ENCODE data around the gene MED13L. TPM values are rescaled to one million over a fixed set of nuclear protein-coding genes. Genes with fewer than 3 reads are reported as not detected.

MED13L gene
- total and polyA plus RNA-seq, 2 donors (not counting 3 experiments of a cell fraction or from before 2014, with no cell fraction given): 27.4 to 93.6 TPM

GRCh38 chr12:116267948-116268347 lies 9.5 kb downstream of the MED13L start:
- H3K4me2 ChIP-seq (ENCODE audit: insufficient read depth, low read length): no peak overlapping the region
- no peaks in the 10 kb centered on the region for H3K9me1 ChIP-seq (replicated peaks; ENCODE audit: control insufficient read depth, extremely low read depth, insufficient read depth, low read length)
- H3K9me3 ChIP-seq (replicated peaks; ENCODE audit: control insufficient read depth, insufficient read depth, low read length): no peaks in the 10 kb centered on the region
- FAIRE-seq (no peak), DNase-seq (ENCODE audit: low read depth, low spot score) (no peak)
- no peak for TF ChIP-seq MYC (IDR thresholded peaks at IDR 0.05; ENCODE audit: low read depth, low read length)
- TF ChIP-seq EZH2 (IDR thresholded peaks at IDR 0.05; ENCODE audit: borderline replicate concordance, low read depth, low read length, severe bottlenecking): no peak
- TF ChIP-seq POLR2AphosphoS5 (IDR thresholded peaks at IDR 0.05; ENCODE audit: insufficient read depth, low read depth, low read length): no peak
- no peak for TF ChIP-seq POLR2A (IDR thresholded peaks at IDR 0.05; ENCODE audit: low read depth, low read length)
- no peak for TF ChIP-seq GATA2 (IDR thresholded peaks at IDR 0.05; ENCODE audit: insufficient read depth, insufficient read length, low read depth, low read length)
- no peak for TF ChIP-seq FOS (IDR thresholded peaks at IDR 0.05; ENCODE audit: borderline replicate concordance, insufficient read depth, low read length)
- no peak for TF ChIP-seq CTCF (IDR thresholded peaks at IDR 0.05; ENCODE audit: extremely low read depth in 1 of 2, insufficient read depth in 1 of 2, low read depth in 1 of 2, low read length in 2 of 2)
- TF ChIP-seq JUN (IDR thresholded peaks at IDR 0.05; ENCODE audit: borderline replicate concordance, insufficient read depth, insufficient read length, low read depth): no peak
- TF ChIP-seq, protein P1, sequence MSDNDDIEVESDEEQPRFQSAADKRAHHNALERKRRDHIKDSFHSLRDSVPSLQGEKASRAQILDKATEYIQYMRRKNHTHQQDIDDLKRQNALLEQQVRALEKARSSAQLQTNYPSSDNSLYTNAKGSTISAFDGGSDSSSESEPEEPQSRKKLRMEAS (IDR thresholded peaks at IDR 0.05; ENCODE audit: insufficient read depth, insufficient read length): no peak
- peaks cover 24% of the 10 kb centered on the region for H4K20me1 ChIP-seq (replicated peaks; ENCODE audit: control insufficient read depth, extremely low read depth, insufficient read depth, low read length)
- no peaks in the 10 kb centered on the region for H3K36me3 ChIP-seq (ENCODE audit: control insufficient read depth in 2 of 2, extremely low read depth in 1 of 2, insufficient read depth in 2 of 2, low read length in 2 of 2)
- no peak overlapping the region for H3K27ac ChIP-seq (ENCODE audit: insufficient read depth, low read depth, low read length)
- ChIA-PET POLR2A (no interaction called here), CTCF (interaction anchor here (0.9 to 2.4 kb wide), 6 partner anchors 8 to 331 kb away, joined by 3 to 7 read pairs (median 4); no protein-coding TSS in a partner anchor)
- intact Hi-C loops (cut with micrococcal nuclease): no loop called here
- no peak overlapping the region for H3K4me3 ChIP-seq (replicated peaks in 1 of 3; ENCODE audit: insufficient read depth in 1 of 3, low read depth in 1 of 3, low read length in 3 of 3)
- no peaks in the 10 kb centered on the region for H3K27me3 ChIP-seq (ENCODE audit: control insufficient read depth in 2 of 2, insufficient read depth in 2 of 2, low read length in 2 of 2)
- H2AFZ ChIP-seq (ENCODE audit: low read depth, low read length): no peak overlapping the region
- no peak overlapping the region for H3K9ac ChIP-seq (replicated peaks; ENCODE audit: extremely low read depth, insufficient read depth, low read length)
- H3K79me2 ChIP-seq (ENCODE audit: control insufficient read depth, insufficient read depth, low read length): peaks cover 89% of the 10 kb centered on the region
- dilution Hi-C loops (cut with MboI; ENCODE audit: extremely low pct_ligation_motif_present, low sequenced_read_pairs): no loop called here
- H3K4me1 ChIP-seq (ENCODE audit: control insufficient read depth, extremely low read depth, insufficient read depth, low read length): peaks cover 13% of the 10 kb centered on the region
- BruUV-seq (replicated peaks): no TSS peak
